GM21381 (cell line): ENCODE results near the gene TRIM4.

Experiments
- ATAC-seq: cut with Tn5 transposase; IDR thresholded peaks from one replicate; pipeline ENCODE4 v1.9.1; 2021; ENCODE audit warnings: mild to moderate bottlenecking, moderate library complexity; ENCODE audit not compliant: unreplicated experiment

TRIM4 gene

DNA sequence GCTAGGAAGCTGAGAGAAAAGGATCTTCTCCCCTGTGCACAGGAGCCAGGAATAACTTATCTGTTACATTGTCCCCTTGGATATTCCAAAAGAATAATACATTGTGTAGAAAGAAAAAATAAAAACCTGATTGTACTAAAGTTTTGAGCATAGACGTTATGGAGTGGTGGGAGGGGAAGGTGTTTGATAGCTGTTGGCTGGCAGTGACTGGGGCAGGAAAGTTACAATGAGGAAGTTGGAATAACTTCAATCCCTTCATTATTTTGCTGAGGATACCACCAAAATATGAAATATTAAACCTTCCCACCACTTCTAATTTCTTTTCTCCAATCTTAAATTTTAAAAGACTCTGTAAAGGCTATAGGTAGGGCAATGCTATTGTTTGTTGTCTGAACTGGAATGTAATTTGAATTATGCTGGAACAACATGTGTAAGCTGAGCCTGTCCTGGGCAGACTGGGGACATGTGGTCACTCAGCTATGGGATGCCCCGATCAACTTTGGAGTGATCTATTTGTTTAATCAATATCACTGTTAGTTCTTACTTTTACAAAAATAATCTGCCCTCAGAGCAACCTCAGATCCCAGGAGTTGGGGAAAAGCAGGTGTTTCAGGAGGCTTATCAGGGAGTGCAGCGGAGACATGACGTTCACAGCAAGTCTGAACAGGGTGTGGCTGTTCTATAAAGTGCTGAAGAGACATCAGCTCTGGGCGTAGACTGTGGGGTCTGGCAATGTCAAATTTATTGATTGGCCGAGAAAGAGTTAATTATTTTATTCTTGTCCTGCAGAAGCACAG lies 70.7 kb downstream of the TRIM4 start:
- no peak for ATAC-seq

DNA sequence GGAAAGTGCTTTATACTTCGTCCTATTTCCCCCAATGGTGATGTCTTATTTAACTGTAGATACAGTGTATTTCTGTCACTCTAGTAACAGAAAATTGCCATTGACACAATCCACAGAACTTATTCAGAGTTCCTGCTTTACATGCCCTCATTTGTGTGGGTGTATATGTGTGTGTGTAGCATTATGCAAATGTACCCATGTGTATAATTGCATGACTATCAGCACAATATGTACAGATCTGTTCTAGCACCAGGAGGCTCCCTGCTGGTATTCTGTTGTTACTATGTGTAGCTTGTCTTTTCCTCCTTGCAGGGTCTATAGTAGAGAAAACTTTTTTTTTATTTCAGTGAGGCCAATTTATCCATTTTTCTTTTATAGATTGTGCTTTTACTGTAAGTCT lies 75.0 kb downstream of the TRIM4 start:
- no peak for ATAC-seq

DNA sequence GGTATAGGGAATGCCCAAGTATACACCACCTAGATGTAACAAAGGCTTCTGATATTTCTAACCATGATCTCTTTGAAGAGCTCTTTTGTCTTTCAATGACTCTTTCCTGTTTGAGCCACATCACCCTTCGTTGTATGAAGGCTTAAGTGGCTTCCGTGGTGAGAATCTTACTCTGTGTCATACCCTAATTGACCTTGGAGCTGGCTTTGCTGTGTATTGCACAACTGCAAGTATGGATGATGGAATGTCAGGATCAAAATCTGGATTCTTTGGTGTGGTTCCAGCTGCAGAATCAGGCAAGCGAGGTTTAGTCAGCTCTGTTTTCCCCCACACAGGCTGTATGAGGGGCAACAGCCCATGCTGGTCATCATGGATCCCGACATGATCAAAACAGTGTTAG lies 75.5 kb downstream of the TRIM4 start:
- ATAC-seq: no peak

DNA sequence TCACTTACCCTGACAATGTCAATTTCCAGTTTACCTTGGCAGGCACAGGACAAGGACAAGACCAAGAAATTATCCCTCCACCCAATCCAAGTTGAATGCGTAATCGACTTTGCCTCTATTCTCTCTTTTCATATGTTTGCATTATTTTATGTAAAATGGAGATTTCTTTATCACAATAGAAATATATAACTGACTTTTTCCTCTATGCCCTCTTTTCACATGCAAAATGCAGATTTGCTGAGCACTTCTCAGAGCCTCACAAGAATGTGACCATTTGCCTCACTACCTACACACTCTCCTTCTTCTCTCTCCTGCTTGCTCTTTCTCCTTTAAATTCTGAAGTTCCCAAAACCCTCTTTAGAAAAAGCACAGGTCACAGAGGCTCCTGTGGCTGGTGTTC lies 76.4 kb downstream of the TRIM4 start:
- no peak for ATAC-seq
